Measurements from ENCODE around the gene PCP4L1. TPM values are rescaled to one million over a fixed set of nuclear protein-coding genes. Genes with fewer than 3 reads are reported as not detected.

Gene PCP4L1
- total RNA-seq, 1 donor from 2014 or later = 0.35 TPM

DNA sequence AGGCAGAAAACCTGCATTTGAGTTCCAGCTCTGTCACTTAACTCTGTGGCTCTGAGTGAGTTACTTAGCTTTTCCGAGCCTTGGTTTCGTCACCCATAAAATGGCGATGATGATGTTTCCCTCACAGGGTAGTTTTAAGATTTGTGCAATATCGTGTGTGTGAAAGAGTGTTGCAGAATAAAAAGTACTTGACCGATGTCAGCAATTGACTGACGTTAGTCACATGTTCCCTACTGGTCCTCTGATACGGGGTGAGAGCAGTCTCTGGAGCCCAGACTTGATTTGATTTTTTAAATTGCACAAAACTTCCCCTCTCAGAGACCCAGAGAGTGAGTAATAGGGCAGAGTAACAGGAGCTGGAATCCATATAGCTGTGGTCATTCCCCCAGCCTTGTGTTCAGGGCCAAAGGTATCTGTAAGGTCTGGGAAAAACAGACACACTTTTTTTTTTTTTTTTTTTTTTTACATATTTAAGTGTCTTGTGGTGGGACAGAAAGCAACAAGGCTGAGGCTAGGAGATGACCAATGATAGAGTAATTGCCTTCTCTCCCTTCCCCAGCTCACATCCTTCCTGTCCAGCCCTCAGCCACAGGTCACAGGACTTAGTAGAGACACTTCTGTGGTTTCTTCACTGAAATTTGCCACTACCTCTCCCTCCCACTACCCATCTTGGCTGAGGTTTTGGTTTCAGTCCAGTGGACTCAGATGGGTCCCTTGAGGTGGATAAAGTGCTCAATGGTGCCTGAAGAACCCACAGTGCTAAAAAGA lies 41.4 kb upstream of the PCP4L1 start:
- TF ChIP-seq CTCF (IDR thresholded peaks at IDR 0.05) = no peak
- Mint-ChIP-seq H3K27me3 (ENCODE audit: low read depth) (no peaks in the 10 kb centered on the region), H3K4me3 (ENCODE audit: unreplicated experiment) (no peak overlapping the region), H3K27ac (ENCODE audit: unreplicated experiment) (peak overlapping the region; percentile 72), H3K36me3 (ENCODE audit: low read depth) (peaks cover 21% of the 10 kb centered on the region), H3K9me3 (ENCODE audit: low read depth) (no peaks in the 10 kb centered on the region), H3K4me1 (ENCODE audit: low read depth) (peaks cover 8% of the 10 kb centered on the region)
- no peak for DNase-seq (ENCODE audit: low spot score)

- Mint-ChIP-seq H3K9me3 (ENCODE audit: low read depth) (no peaks in the 10 kb centered on the region), H3K4me3 (ENCODE audit: unreplicated experiment) (no peak overlapping the region), H3K36me3 (ENCODE audit: low read depth) (peaks cover 19% of the 10 kb centered on the region)
These were observed 40.7 kb upstream of the PCP4L1 start for GRCh38 chr1:161217831-161218230.

DNA sequence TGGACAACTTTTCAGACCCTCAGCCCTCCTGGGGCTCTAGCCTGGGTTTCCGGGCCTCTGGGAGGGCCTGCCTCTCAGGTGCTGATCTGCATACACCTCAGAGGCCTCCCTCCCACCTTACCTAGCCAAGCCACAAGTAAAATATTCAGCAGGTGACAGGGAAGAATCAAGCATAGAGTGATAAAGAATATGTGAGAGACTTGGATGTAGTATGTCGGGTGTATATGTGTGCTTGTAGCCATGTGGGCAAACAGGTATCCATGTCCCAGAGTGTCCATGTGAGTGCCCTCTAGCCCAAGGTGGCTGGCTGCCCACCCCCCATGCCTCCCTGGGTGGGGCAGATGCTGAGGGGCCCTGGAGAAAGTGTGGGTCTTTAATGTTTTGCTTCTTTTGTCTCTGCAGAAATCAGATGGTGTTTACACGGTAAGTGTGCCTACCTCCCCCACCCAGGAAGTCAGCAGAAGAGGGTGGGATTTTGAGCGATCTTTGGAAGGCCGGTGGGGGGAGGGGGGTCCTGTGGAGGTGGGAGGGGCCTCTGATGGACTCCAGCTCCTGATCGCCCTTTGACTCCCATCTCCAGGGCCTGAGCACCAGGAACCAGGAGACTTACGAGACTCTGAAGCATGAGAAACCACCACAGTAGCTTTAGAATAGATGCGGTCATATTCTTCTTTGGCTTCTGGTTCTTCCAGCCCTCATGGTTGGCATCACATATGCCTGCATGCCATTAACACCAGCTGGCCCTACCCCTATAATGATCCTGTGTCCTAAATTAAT lies 40.1 kb upstream of the PCP4L1 start:
- Mint-ChIP-seq H3K4me1 (ENCODE audit: low read depth) (peaks cover 8% of the 10 kb centered on the region), H3K27me3 (ENCODE audit: low read depth) (no peaks in the 10 kb centered on the region), H3K9me3 (ENCODE audit: low read depth) (no peaks in the 10 kb centered on the region), H3K4me3 (ENCODE audit: unreplicated experiment) (no peak overlapping the region), H3K36me3 (ENCODE audit: low read depth) (peaks cover 14% of the 10 kb centered on the region), H3K27ac (ENCODE audit: unreplicated experiment) (no peak overlapping the region)
- peak; percentile 51 for DNase-seq (ENCODE audit: low spot score)
- TF ChIP-seq CTCF (IDR thresholded peaks at IDR 0.05) = no peak

More at GRCh38 chr1:161217831-161218230, 40.7 kb upstream of the PCP4L1 start:
- Mint-ChIP-seq H3K4me1 (ENCODE audit: low read depth) (peaks cover 8% of the 10 kb centered on the region), H3K27me3 (ENCODE audit: low read depth) (no peaks in the 10 kb centered on the region), H3K27ac (ENCODE audit: unreplicated experiment) (no peak overlapping the region)
- peak; percentile 76 for DNase-seq (ENCODE audit: low spot score)
- no peak for TF ChIP-seq CTCF (IDR thresholded peaks at IDR 0.05)

DNA sequence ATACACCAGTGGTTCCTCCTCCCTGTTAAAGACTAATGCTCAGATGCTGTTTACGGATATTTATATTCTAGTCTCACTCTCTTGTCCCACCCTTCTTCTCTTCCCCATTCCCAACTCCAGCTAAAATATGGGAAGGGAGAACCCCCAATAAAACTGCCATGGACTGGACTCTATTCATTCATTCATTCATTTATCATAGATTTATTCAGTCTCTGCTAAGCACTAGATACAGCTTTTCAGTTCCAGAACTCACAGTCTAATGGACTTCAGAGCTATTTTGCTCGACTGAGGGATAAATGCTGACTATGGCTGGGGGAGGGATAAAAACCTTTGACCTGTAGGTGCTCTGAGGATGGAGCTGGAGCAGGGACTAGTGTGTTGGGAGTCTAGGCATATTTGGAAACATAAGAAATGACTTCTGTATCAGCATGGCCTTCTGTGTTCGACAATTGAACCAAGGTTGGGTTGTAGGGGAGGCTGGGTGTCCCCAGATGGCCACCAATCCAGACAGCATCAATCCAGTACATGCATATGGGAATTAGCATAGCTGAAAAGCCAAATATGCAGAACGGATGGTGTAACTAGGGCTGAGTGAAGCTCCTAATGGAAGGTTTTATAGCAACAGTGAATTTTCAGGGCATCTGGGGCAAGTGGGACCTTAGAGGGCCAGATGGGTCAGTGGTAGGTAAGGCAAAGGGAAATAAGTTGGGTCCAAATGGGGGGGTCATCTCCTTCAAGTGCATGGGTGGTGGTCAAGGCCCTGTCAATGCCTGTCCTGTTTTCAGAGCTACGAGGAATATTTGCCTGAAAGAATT lies 39.3 kb upstream of the PCP4L1 start:
- H3K4me1 Mint-ChIP-seq (ENCODE audit: low read depth) = peaks cover 8% of the 10 kb centered on the region

More for the DNA sequence above, 39.3 kb upstream of the PCP4L1 start:
- DNase-seq (ENCODE audit: low spot score) = peak; percentile 4
- no peak for TF ChIP-seq CTCF (IDR thresholded peaks at IDR 0.05)
- no peak overlapping the region for H3K27ac Mint-ChIP-seq (ENCODE audit: unreplicated experiment)
- no peaks in the 10 kb centered on the region for H3K9me3 Mint-ChIP-seq (ENCODE audit: low read depth)
- no peaks in the 10 kb centered on the region for H3K27me3 Mint-ChIP-seq (ENCODE audit: low read depth)
- H3K36me3 Mint-ChIP-seq (ENCODE audit: low read depth) = peaks cover 8% of the 10 kb centered on the region
- H3K4me3 Mint-ChIP-seq (ENCODE audit: unreplicated experiment) = no peak overlapping the region
